Measurements from ENCODE around the gene ADAT3. TPM values are rescaled to one million over a fixed set of nuclear protein-coding genes. Genes with fewer than 3 reads are reported as not detected.

ADAT3 gene
- total RNA-seq, 5 donors from 2014 or later (not counting 1 experiment from before 2014, with no cell fraction given) = 6.0 to 16.1 (median 7.7) TPM

GRCh38 chr19:1866693-1867348 lies 38.4 kb upstream of the ADAT3 start:
- no peak for ATAC-seq (replicated peaks in 1 of 4)
- DNase-seq = no peak
- Histone ChIP-seq H3K27ac (ENCODE audit: low read length) (no peak overlapping the region), H3K4me1 (ENCODE audit: control insufficient read depth in 1 of 2, extremely low read depth in 1 of 2, insufficient read depth in 2 of 2, low read length in 2 of 2) (peaks cover 1 to 36% of the 10 kb centered on the region in 2 experiments), H3K4me3 (ENCODE audit: control insufficient read depth in 1 of 2, extremely low read depth in 1 of 2, low read length in 1 of 2) (no peak overlapping the region), H3K27me3 (replicated peaks in 1 of 2; ENCODE audit: control insufficient read depth in 2 of 2, extremely low read depth in 1 of 2, insufficient read depth in 2 of 2, low read length in 1 of 2) (no peaks in the 10 kb centered on the region), H3K36me3 (ENCODE audit: control insufficient read depth in 2 of 2, extremely low read depth in 1 of 2, insufficient read depth in 1 of 2, low read length in 1 of 2) (peaks cover 6 to 12% of the 10 kb centered on the region in 2 donors), H3K9me3 (no peaks in the 10 kb centered on the region)
- CTCF ChIA-PET = interaction anchor here in 1 of 2 donors (0.5 to 0.7 kb wide), 2 partner anchors 82 to 85 kb away, joined by 3 to 6 read pairs; no protein-coding TSS in a partner anchor
- H3K9me3 Mint-ChIP-seq = no peaks in the 10 kb centered on the region
- WGBS (ENCODE audit: insufficient coverage) = 88% methylated on average over 5 of the region's 8 CpGs
- POLR2A ChIA-PET = no interaction called here
- no peaks in the 10 kb centered on the region for H3K27me3 Mint-ChIP-seq
- no peaks in the 10 kb centered on the region for H3K36me3 Mint-ChIP-seq
- peak overlapping the region; percentile 27 to 73 for H3K27ac Mint-ChIP-seq
- no peak overlapping the region for H3K4me3 Mint-ChIP-seq
- H3K4me1 Mint-ChIP-seq = peaks cover 14 to 24% (median 22%) of the 10 kb centered on the region in 3 donors

- Mint-ChIP-seq H3K9me3 (no peaks in the 10 kb centered on the region), H3K4me1 (peaks cover 11 to 21% (median 21%) of the 10 kb centered on the region in 3 donors), H3K36me3 (no peaks in the 10 kb centered on the region), H3K27me3 (no peaks in the 10 kb centered on the region), H3K27ac (peak overlapping the region; percentile 39 to 73), H3K4me3 (no peak overlapping the region)
- H3K4me3 ChIP-seq (ENCODE audit: control insufficient read depth in 1 of 2, extremely low read depth in 1 of 2, low read length in 1 of 2) = no peak overlapping the region
- peaks cover 8 to 12% of the 10 kb centered on the region in 2 donors for H3K36me3 ChIP-seq (ENCODE audit: control insufficient read depth in 2 of 2, extremely low read depth in 1 of 2, insufficient read depth in 1 of 2, low read length in 1 of 2)
- POLR2A ChIA-PET = no interaction called here
- peaks cover 0 to 36% of the 10 kb centered on the region in 2 experiments for H3K4me1 ChIP-seq (ENCODE audit: control insufficient read depth in 1 of 2, extremely low read depth in 1 of 2, insufficient read depth in 2 of 2, low read length in 2 of 2)
- ATAC-seq (replicated peaks in 1 of 4) = no peak
- no peaks in the 10 kb centered on the region for H3K27me3 ChIP-seq (replicated peaks in 1 of 2; ENCODE audit: control insufficient read depth in 2 of 2, extremely low read depth in 1 of 2, insufficient read depth in 2 of 2, low read length in 1 of 2)
- H3K27ac ChIP-seq (ENCODE audit: low read length) = no peak overlapping the region
- CTCF ChIA-PET = no interaction called here
- no peaks in the 10 kb centered on the region for H3K9me3 ChIP-seq
- 91% methylated on average over 7 of the region's 9 CpGs for WGBS (ENCODE audit: insufficient coverage)
- no peak for DNase-seq
These were observed 37.9 kb upstream of the ADAT3 start for GRCh38 chr19:1867349-1867724.

- Histone ChIP-seq H3K4me3 (ENCODE audit: control insufficient read depth in 1 of 2, extremely low read depth in 1 of 2, low read length in 1 of 2) (no peak overlapping the region), H3K36me3 (ENCODE audit: control insufficient read depth in 2 of 2, extremely low read depth in 1 of 2, insufficient read depth in 1 of 2, low read length in 1 of 2) (peaks cover 15 to 27% of the 10 kb centered on the region in 2 donors), H3K27me3 (replicated peaks in 1 of 2; ENCODE audit: control insufficient read depth in 2 of 2, extremely low read depth in 1 of 2, insufficient read depth in 2 of 2, low read length in 1 of 2) (no peaks in the 10 kb centered on the region), H3K9me3 (no peaks in the 10 kb centered on the region), H3K4me1 (ENCODE audit: control insufficient read depth in 1 of 2, extremely low read depth in 1 of 2, insufficient read depth in 2 of 2, low read length in 2 of 2) (peaks cover 8 to 50% of the 10 kb centered on the region in 2 experiments), H3K27ac (ENCODE audit: low read length) (no peak overlapping the region)
- DNase-seq (no peak), ATAC-seq (replicated peaks in 1 of 4) (no peak)
- ChIA-PET POLR2A (interaction anchor here in 1 of 2 donors (0.6 kb wide), 1 partner anchor 794 kb away, joined by 3 read pairs; no protein-coding TSS in a partner anchor), CTCF (interaction anchor here in 1 of 2 donors (0.6 to 0.7 kb wide), 2 partner anchors 28 to 179 kb away, joined by 3 to 6 read pairs; no protein-coding TSS in a partner anchor)
- H3K36me3 Mint-ChIP-seq = no peaks in the 10 kb centered on the region
- no peaks in the 10 kb centered on the region for H3K9me3 Mint-ChIP-seq
- no peaks in the 10 kb centered on the region for H3K27me3 Mint-ChIP-seq
- peak overlapping the region; percentile 23 to 61 for H3K27ac Mint-ChIP-seq
- H3K4me1 Mint-ChIP-seq = peaks cover 18 to 32% (median 28%) of the 10 kb centered on the region in 3 donors
- H3K4me3 Mint-ChIP-seq = no peak overlapping the region
- WGBS (ENCODE audit: insufficient coverage) = 98% methylated on average over 7 of the region's 7 CpGs
These were observed 36.2 kb upstream of the ADAT3 start for GRCh38 chr19:1868971-1869370.

GRCh38 chr19:1871140-1871597 lies 34.0 kb upstream of the ADAT3 start:
- H3K27ac ChIP-seq (ENCODE audit: low read length) = no peak overlapping the region
- no peak overlapping the region for H3K27ac Mint-ChIP-seq
- H3K4me1 Mint-ChIP-seq = peaks cover 35 to 44% (median 38%) of the 10 kb centered on the region in 3 donors
- ATAC-seq (replicated peaks in 1 of 4) = no peak
- H3K9me3 ChIP-seq = no peaks in the 10 kb centered on the region
- H3K36me3 ChIP-seq (ENCODE audit: control insufficient read depth in 2 of 2, extremely low read depth in 1 of 2, insufficient read depth in 1 of 2, low read length in 1 of 2) = peaks cover 15 to 27% of the 10 kb centered on the region in 2 donors
- peaks cover 14 to 43% of the 10 kb centered on the region in 2 experiments for H3K4me1 ChIP-seq (ENCODE audit: control insufficient read depth in 1 of 2, extremely low read depth in 1 of 2, insufficient read depth in 2 of 2, low read length in 2 of 2)
- no peaks in the 10 kb centered on the region for H3K36me3 Mint-ChIP-seq
- H3K27me3 Mint-ChIP-seq = no peaks in the 10 kb centered on the region
- ChIA-PET POLR2A (no interaction called here), CTCF (no interaction called here)
- 92% methylated on average over 13 of the region's 15 CpGs for WGBS (ENCODE audit: insufficient coverage)
- no peaks in the 10 kb centered on the region for H3K9me3 Mint-ChIP-seq
- no peak overlapping the region for H3K4me3 ChIP-seq (ENCODE audit: control insufficient read depth in 1 of 2, extremely low read depth in 1 of 2, low read length in 1 of 2)
- no peak overlapping the region for H3K4me3 Mint-ChIP-seq
- DNase-seq = no peak
- no peaks in the 10 kb centered on the region for H3K27me3 ChIP-seq (replicated peaks in 1 of 2; ENCODE audit: control insufficient read depth in 2 of 2, extremely low read depth in 1 of 2, insufficient read depth in 2 of 2, low read length in 1 of 2)

DNA sequence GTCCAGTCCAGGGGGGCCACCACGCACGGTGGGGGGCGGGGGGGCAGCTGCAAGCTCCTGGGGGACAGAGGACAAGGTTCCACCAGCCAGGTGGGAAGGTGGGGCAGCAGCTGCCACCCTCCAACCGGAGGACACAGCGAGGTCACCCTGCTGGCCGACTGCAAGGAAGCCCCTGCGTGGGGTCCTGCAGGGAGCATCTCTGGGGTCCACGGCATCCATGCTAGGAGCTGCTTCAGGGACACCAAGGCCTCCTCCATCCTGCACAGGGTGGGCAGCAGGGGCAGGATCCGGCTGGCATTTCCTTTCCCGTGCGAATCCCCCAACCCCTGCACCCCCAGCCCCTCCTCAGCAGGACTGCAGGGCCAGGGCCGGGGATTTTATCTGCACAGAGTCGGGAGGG lies 33.6 kb upstream of the ADAT3 start:
- ChIA-PET POLR2A (no interaction called here), CTCF (no interaction called here)
- Mint-ChIP-seq H3K27ac (no peak overlapping the region), H3K36me3 (no peaks in the 10 kb centered on the region), H3K27me3 (no peaks in the 10 kb centered on the region), H3K9me3 (no peaks in the 10 kb centered on the region), H3K4me1 (peaks cover 38 to 49% (median 43%) of the 10 kb centered on the region in 3 donors), H3K4me3 (no peak overlapping the region)
- Histone ChIP-seq H3K4me1 (ENCODE audit: control insufficient read depth in 1 of 2, extremely low read depth in 1 of 2, insufficient read depth in 2 of 2, low read length in 2 of 2) (peaks cover 17 to 48% of the 10 kb centered on the region in 2 experiments), H3K36me3 (ENCODE audit: control insufficient read depth in 2 of 2, extremely low read depth in 1 of 2, insufficient read depth in 1 of 2, low read length in 1 of 2) (peaks cover 15 to 27% of the 10 kb centered on the region in 2 donors), H3K27ac (ENCODE audit: low read length) (no peak overlapping the region), H3K27me3 (replicated peaks in 1 of 2; ENCODE audit: control insufficient read depth in 2 of 2, extremely low read depth in 1 of 2, insufficient read depth in 2 of 2, low read length in 1 of 2) (no peaks in the 10 kb centered on the region), H3K9me3 (no peaks in the 10 kb centered on the region), H3K4me3 (ENCODE audit: control insufficient read depth in 1 of 2, extremely low read depth in 1 of 2, low read length in 1 of 2) (no peak overlapping the region)
- whole genome bisulfite sequencing (ENCODE audit: insufficient coverage) = 95% methylated on average over 8 of the region's 13 CpGs
- DNase-seq = no peak
- ATAC-seq (replicated peaks in 1 of 4) = no peak

DNA sequence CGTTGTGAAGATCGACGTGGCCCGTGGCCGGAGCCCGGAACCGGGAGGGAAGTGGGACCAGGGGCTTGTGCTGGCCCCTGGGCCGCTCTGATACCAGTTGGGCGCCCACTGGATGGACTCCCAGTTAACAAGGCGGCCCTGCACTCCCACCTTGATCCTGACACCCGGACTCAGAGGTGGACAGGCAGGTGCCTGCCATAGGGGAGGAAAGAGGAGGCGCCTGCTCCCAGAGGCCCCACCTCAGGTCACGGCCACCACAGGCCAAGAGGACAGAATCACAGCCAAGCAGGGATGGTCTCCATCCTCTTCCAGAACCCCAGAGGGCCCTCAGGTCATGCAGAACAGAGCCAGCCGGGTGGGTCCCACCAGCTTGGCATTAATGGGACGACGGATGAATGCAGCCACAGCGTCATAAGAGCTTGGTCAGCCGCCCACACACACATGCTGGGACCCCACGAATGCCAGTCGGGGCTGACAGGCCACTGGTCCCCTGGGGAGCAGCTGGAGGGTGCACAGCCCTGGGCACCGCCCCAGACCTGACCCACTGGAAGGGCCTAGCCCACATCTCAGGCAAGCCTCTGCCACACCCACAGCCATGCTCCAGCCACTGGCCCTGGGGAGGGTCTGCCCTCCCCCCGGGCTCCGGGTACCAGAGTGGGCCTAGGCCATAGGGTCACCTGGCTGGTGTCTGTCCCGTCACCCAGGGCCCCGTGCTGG lies 32.2 kb upstream of the ADAT3 start:
- no peak overlapping the region for H3K4me3 ChIP-seq (ENCODE audit: control insufficient read depth in 1 of 2, extremely low read depth in 1 of 2, low read length in 1 of 2)
- ChIA-PET POLR2A (no interaction called here), CTCF (no interaction called here)
- Mint-ChIP-seq H3K36me3 (no peaks in the 10 kb centered on the region), H3K27ac (no peak overlapping the region), H3K4me3 (peak overlapping the region in 1 of 3 donors; percentile 98), H3K9me3 (no peaks in the 10 kb centered on the region), H3K27me3 (no peaks in the 10 kb centered on the region), H3K4me1 (peaks cover 38 to 48% (median 39%) of the 10 kb centered on the region in 3 donors)
- ATAC-seq (replicated peaks in 1 of 4) = no peak
- no peaks in the 10 kb centered on the region for H3K27me3 ChIP-seq (replicated peaks in 1 of 2; ENCODE audit: control insufficient read depth in 2 of 2, extremely low read depth in 1 of 2, insufficient read depth in 2 of 2, low read length in 1 of 2)
- H3K36me3 ChIP-seq (ENCODE audit: control insufficient read depth in 2 of 2, extremely low read depth in 1 of 2, insufficient read depth in 1 of 2, low read length in 1 of 2) = peaks cover 15 to 27% of the 10 kb centered on the region in 2 donors
- H3K27ac ChIP-seq (ENCODE audit: low read length) = peak overlapping the region; percentile 12
- H3K9me3 ChIP-seq = no peaks in the 10 kb centered on the region
- WGBS (ENCODE audit: insufficient coverage) = 90% methylated on average over 22 of the region's 25 CpGs
- H3K4me1 ChIP-seq (ENCODE audit: control insufficient read depth in 1 of 2, extremely low read depth in 1 of 2, insufficient read depth in 2 of 2, low read length in 2 of 2) = peaks cover 17 to 50% of the 10 kb centered on the region in 2 experiments
- no peak for DNase-seq

Data from T-cell (primary cell).